AG09319 (cell line): ENCODE results near the gene CYP1A1.
A peak's percentile ranks its signal among the peaks of the same experiment; 100 is the strongest.

ENCODE experiments used
- DNase-seq: peaks from one replicate; pipeline ENCODE4 v3.0.0-alpha.2; 2010; ENCODE audit warnings: low read depth; ENCODE audit errors: extremely low read depth
- TF ChIP-seq, protein P1 (sequence below): IDR thresholded peaks from 2 replicates; pipeline ENCODE4 v1.5.1; 2011; ENCODE audit warnings: low read depth, mild to moderate bottlenecking, inconsistent platforms, low read length, moderate library complexity

Gene CYP1A1

GRCh38 chr15:74709892-74710291, 15.4 kb downstream of the CYP1A1 start:
- no peak for DNase-seq
- TF ChIP-seq, protein P1, sequence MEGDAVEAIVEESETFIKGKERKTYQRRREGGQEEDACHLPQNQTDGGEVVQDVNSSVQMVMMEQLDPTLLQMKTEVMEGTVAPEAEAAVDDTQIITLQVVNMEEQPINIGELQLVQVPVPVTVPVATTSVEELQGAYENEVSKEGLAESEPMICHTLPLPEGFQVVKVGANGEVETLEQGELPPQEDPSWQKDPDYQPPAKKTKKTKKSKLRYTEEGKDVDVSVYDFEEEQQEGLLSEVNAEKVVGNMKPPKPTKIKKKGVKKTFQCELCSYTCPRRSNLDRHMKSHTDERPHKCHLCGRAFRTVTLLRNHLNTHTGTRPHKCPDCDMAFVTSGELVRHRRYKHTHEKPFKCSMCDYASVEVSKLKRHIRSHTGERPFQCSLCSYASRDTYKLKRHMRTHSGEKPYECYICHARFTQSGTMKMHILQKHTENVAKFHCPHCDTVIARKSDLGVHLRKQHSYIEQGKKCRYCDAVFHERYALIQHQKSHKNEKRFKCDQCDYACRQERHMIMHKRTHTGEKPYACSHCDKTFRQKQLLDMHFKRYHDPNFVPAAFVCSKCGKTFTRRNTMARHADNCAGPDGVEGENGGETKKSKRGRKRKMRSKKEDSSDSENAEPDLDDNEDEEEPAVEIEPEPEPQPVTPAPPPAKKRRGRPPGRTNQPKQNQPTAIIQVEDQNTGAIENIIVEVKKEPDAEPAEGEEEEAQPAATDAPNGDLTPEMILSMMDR = no peak

GRCh38 chr15:74709011-74709410, 16.3 kb downstream of the CYP1A1 start:
- DNase-seq = no peak
- TF ChIP-seq, protein P1 = no peak

DNA sequence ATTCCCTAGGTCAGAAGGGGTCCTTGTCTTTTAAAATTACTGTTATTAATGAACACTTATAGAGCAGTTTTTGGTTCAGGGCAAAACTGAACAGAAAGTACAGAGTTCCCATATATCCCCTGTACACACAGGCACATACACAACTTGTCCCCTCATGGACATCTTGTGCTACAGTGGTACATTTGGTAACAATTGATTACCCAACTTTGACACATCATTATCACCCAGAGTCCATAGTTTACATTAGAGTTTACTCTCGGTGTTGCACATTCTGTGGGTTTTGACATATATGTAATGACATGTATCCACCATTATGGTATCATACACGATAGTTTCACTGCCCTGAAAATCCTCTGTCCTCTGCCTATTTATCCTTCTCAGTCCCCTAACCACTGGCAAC, 28.5 kb downstream of the CYP1A1 start:
- TF ChIP-seq, protein P1 = no peak
- no peak for DNase-seq

DNA sequence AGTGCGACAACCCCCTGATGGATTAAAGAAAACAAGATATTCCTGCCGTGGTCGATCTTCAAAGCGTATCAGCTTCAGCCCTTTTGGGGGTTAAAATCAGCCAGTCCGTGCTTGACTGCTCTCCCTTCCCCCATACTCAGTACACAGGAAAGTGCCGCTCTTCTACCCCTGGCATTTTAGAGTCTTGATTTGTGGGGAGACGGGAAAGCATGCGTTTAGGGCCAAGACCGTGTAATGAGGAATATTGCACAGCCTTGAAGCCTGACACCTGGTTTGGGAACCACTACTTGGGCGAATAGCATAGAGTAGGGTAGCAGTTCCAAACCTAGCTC, 29.0 kb downstream of the CYP1A1 start:
- DNase-seq = no peak
- TF ChIP-seq, protein P1 = no peak

GRCh38 chr15:74695597-74696397, 29.5 kb downstream of the CYP1A1 start, which contains the start of gene EDC3:
TSS of gene EDC3 (minus strand) at chr15:74696024. CDS start at chr15:74675124, 20,900 bp downstream.
- DNase-seq = peak; percentile 29
- TF ChIP-seq, protein P1 = no peak

GRCh38 chr15:74692327-74692726, 33.0 kb downstream of the CYP1A1 start:
- DNase-seq = no peak
- TF ChIP-seq, protein P1 = no peak

- TF ChIP-seq, protein P1 = no peak
- DNase-seq = no peak
Observed at GRCh38 chr15:74683758-74684157, 41.6 kb downstream of the CYP1A1 start.
